Measurements from ENCODE around the gene EIF1.

DNA sequence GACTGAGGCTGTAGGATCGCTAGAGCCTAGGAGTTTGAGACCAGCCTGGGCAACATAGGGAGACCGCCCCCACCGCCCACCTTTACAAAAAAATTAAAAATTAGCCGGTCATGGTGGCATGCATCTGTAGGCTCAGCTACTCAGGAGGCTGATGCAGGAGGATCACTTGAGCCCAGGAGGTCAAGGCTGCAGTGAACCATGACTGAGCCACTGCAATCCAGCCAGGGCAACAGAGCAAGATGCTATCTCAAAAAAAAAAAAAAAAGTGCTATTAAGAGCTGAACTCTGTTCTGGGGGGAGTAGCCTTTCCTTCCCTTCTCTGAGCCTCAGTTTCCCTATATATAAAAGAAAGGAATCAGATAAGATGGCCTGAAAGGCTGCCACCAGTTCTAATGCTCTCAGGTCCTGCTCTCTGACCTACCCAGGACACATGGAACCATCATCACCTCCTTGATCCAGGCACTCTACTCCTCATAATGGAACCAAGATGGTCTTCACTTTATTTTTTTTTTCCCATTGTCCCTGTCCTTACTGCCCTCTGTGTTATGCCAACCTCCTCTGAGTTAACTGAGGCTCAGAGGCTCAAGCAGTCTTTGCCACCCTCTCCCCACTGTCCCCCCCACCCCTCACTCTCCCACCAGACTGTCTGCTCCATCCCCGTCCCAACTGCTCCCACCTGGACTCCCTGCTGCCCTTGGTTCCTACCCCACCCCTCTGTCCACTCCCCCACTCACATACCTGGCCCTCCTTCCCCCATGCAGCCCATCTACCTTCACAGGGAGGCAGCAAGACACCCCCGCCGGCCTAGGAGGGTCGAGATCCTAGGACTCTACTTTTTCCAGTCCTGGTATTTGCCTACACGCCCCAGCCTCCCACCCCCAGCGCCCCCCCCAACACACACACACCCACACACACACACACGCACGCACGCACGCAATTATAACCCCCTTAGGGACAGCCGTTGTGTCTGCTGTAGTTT is 23.8 kb upstream of the EIF1 start:
- TF ChIP-seq, protein P1, sequence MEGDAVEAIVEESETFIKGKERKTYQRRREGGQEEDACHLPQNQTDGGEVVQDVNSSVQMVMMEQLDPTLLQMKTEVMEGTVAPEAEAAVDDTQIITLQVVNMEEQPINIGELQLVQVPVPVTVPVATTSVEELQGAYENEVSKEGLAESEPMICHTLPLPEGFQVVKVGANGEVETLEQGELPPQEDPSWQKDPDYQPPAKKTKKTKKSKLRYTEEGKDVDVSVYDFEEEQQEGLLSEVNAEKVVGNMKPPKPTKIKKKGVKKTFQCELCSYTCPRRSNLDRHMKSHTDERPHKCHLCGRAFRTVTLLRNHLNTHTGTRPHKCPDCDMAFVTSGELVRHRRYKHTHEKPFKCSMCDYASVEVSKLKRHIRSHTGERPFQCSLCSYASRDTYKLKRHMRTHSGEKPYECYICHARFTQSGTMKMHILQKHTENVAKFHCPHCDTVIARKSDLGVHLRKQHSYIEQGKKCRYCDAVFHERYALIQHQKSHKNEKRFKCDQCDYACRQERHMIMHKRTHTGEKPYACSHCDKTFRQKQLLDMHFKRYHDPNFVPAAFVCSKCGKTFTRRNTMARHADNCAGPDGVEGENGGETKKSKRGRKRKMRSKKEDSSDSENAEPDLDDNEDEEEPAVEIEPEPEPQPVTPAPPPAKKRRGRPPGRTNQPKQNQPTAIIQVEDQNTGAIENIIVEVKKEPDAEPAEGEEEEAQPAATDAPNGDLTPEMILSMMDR (optimal IDR thresholded peaks at IDR 0.05 in 1 of 3, IDR thresholded peaks at IDR 0.05 in 1 of 3, conservative IDR thresholded peaks at IDR 0.05 in 1 of 3; ENCODE audit: extremely low read depth in 1 of 3, insufficient read depth in 2 of 3, low read length in 3 of 3), result no peak
- TF ChIP-seq EZH2 (IDR thresholded peaks at IDR 0.05; ENCODE audit: low read length), result no peak
